CD4-positive, alpha-beta T cell treated with Interleukin-4 for 1 hour (primary cell): Measurements from ENCODE around the gene PRPF31.

Experiments
- DNase-seq, 2 donors: peaks; one replicate each; pipeline ENCODE4 v3.0.0-alpha.2; 2020 to 2022

Gene PRPF31

GRCh38 chr19:54108496-54108895, 7.1 kb upstream of the PRPF31 start:
- no peak for DNase-seq

- DNase-seq, result no peak
Measured at GRCh38 chr19:54109651-54110050, 5.9 kb upstream of the PRPF31 start.

- peak; percentile 32 to 57 for DNase-seq
Measured at GRCh38 chr19:54114340-54115108, 1.0 kb upstream of the PRPF31 start.

GRCh38 chr19:54121259-54121658, 5.7 kb downstream of the PRPF31 start:
- no peak for DNase-seq

- no peak for DNase-seq
Measured at GRCh38 chr19:54123682-54124081, 8.1 kb downstream of the PRPF31 start.

GRCh38 chr19:54124393-54124792, 8.8 kb downstream of the PRPF31 start:
- no peak for DNase-seq

- DNase-seq, result no peak
Measured at GRCh38 chr19:54125713-54126112, 10.2 kb downstream of the PRPF31 start.

- DNase-seq, result no peak
Measured at GRCh38 chr19:54127688-54128440, 12.3 kb downstream of the PRPF31 start.

- DNase-seq, result no peak
Measured at GRCh38 chr19:54128441-54128725, 12.8 kb downstream of the PRPF31 start.

GRCh38 chr19:54128796-54129616, 13.5 kb downstream of the PRPF31 start:
- no peak for DNase-seq

GRCh38 chr19:54129617-54129996, 14.1 kb downstream of the PRPF31 start:
- DNase-seq, result no peak

- DNase-seq, result no peak
Measured at GRCh38 chr19:54133312-54133956, 17.9 kb downstream of the PRPF31 start.

GRCh38 chr19:54133957-54134590, 18.5 kb downstream of the PRPF31 start:
- no peak for DNase-seq

GRCh38 chr19:54136086-54136863, 20.7 kb downstream of the PRPF31 start:
- no peak for DNase-seq

- peak; percentile 100 for DNase-seq
Measured at GRCh38 chr19:54136864-54137698, 21.5 kb downstream of the PRPF31 start.

GRCh38 chr19:54137699-54138488, 22.3 kb downstream of the PRPF31 start, which contains the start of gene CNOT3:
Gene CNOT3 (plus strand): TSS chr19:54137762. CDS start chr19:54142979, 5,217 bp downstream.
- DNase-seq, result peak in 1 of 2 donors; percentile 53

- DNase-seq, result no peak
Measured at GRCh38 chr19:54138489-54139256, 23.1 kb downstream of the PRPF31 start.

GRCh38 chr19:54141356-54141755, 25.8 kb downstream of the PRPF31 start:
- no peak for DNase-seq

GRCh38 chr19:54142166-54142780, 26.7 kb downstream of the PRPF31 start:
- DNase-seq, result no peak
